GM19463 (cell line): Measurements from ENCODE around the gene CHD9NB.

ENCODE experiments used
- ATAC-seq: cut with Tn5 transposase; IDR thresholded peaks from one replicate; pipeline ENCODE4 v1.9.1; 2021; ENCODE audit warnings: mild to moderate bottlenecking, moderate library complexity; ENCODE audit not compliant: unreplicated experiment

CHD9NB gene

DNA sequence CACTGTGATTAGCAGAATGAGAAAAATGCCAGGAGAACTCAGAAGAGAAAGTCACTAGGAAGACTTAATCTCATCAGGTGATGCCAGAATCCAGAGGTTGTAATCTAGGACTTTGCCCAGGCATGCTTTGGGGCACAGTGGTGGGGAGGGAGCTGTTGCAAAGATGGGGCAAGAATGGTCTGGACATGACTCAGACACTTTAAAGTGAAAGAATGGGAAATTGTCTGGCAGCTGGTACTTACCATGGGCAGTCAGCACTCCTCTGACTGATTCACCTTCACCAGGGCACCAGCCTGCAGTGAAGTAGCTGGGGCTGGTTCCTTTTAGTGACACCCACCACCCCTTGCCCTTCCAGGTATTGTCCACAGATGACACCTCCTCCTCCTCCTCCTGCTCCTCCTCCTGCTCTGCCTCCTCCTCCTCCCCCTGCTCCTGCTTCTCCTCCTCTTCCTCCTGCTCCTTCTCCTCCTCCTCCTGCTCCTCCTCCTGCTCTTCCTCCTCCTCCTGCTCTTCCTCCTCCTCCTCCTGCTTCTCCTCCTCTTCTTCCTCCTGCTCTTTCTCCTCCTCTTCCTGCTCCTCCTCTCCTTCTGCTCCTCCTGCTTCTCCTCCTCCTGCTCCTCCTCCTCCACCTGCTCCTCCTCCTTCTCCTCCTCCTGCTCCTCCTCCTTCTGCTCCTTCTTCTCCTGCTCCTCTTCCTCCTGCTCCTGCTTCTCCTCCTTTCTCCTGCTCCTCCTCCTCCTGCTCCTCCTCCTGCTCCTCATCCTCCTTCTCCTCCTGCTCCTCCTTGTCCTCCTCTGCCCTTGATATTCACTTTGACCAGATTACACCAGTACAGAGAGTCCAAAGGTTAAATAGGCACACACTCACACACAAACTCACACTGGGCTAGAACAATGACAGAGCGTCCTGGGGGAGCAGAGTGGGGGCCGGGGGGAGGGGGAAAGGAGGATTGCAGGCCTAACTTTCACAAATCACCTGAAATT lies at the start of gene CHD9NB:
Gene CHD9NB (minus strand): TSS at position 379 of the 983 bp plus-strand sequence. CDS start 8,739 bp downstream, outside the sequence.
- ATAC-seq, result no peak

DNA sequence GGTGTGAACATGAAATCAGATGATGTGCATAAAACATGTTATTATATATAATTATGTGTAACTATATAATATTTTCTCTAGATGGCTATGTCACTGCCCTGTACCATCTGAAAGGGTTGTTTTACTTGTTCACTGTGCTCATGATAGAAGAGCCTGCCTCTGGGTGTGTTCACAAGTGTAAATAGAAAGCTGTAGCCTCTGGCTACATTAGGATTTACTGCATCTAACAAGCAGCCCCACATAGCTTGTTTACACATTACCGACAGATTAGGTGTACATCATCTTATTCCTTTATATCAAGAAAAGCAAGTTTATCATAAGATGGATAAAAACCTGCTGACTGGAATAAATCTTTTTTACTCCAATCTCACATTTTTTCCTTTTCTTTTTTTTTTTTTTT lies 48.2 kb upstream of the CHD9NB start:
- ATAC-seq, result no peak

DNA sequence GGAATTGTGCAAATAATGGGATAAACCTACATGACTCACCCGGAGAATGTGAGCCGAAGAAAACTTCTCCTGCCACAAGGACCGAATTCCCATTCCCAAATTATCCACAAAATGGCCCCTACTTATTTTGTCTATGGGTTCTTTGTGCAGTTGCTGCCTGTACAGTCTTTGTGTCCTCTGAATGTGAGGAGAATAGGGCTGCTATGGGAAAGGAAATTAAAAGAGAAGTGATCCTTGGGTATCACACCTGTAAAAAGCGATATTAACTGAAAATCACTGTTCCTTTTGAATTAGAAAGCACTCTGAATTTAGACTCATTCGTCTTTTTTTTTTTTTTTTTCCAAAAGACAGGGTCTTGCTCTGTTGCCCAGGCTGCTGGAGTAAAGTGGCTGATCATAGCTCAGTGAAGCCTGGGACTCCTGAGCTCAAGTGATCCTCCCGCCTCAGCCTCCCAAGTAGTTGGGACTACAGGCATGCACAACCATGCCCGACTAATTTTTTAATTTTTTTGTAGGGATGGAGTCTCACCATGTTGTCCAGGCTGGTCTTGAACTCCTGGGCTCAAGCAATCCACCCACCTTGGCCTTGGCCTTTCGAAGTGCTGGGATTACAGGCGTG lies 47.5 kb upstream of the CHD9NB start:
- no peak for ATAC-seq

DNA sequence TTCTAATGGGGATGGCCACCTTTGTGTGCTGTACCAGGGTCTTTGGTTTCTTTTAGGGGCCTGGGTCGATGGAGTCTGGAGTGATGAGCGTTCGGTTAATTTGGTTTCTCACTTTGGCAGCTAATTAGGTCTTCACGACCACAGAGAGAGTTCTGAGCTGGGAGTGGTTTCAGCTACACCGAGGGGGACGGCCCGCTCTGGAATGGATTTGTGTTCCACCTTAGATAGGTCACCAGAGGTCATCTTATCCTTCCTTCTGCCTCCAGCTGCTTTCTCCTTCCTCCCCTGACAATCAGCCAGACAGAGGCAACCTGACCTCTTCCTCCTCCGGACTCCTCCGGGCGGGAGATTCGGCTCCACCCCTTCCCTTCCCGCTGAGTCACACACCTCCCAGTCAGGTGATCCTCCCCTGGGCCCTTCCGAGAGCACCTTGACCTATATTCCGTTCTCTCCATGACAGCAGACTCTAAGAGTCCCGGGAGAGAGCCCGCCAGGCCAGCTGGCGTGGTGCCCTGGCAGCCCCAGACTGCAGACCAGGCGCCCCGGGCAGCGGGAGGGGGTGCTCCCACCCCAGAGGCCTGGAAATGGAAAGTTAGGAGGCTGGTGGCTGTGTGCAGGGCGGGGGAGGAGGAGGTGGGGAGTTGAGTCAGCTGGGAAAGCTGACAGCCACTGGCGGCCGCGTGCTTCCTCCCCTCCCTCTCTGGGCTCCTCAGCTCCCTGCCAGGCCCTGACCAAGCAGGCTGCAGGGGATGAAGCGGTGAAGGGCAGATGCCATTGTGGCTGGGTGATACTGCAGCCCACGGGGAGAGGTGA lies 46.8 kb upstream of the CHD9NB start:
- peak; percentile 54 for ATAC-seq

DNA sequence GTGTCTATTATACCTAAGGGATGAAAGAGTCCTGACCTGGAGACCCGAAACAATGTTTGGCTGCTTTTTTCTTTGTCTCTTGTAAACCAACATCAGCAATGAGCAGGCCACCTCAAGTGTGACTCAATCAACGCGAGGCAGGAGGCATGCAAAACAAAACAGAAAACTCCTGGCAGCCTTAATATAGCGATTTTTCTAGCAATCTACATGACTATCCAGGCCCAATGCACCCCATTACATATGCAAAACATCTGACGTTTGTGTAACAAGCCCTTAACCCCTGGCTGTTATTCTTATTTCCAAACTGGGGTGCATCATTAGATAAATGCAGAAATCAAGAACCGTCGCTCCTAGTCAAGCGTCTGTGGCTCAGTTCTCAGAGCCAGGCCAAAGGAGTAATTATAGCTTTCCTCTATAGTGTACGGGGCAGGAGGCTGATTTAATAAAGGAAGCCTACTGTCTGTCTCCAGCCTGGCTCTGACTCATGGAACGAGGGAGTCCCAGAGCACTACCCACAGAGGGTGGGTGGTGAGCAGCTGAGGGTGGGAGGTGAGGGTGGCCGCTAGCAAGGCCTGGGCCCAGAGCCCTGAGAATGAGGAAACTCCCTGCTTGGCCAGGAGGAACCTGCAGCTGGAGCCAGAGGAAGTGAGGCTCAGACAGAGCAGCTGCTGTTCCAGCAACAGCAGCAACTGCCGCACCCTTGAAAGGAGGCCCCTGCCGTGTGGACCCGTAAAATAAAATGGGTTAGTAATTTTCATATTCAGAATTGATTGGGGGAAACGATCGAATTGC lies 46.0 kb upstream of the CHD9NB start:
- ATAC-seq, result peak; percentile 55

DNA sequence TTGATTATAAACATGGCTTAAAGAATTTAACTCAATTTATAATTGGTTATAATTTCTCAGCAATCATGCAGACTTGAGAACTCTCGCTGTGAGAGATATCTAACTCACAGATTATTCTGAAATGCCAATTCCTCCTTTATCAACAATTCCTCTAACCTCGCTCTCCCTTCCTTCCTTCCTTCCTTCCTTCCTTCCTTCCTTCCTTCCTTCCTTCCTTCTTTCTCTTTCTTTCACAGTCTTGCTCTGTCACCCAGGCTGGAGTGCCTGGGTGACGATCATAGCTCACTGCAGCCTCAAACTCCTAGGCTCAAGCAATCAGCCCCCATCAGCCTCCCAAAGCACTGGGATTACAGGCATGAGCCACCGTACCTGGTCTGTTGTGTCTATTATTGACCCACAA lies 44.5 kb upstream of the CHD9NB start:
- no peak for ATAC-seq

DNA sequence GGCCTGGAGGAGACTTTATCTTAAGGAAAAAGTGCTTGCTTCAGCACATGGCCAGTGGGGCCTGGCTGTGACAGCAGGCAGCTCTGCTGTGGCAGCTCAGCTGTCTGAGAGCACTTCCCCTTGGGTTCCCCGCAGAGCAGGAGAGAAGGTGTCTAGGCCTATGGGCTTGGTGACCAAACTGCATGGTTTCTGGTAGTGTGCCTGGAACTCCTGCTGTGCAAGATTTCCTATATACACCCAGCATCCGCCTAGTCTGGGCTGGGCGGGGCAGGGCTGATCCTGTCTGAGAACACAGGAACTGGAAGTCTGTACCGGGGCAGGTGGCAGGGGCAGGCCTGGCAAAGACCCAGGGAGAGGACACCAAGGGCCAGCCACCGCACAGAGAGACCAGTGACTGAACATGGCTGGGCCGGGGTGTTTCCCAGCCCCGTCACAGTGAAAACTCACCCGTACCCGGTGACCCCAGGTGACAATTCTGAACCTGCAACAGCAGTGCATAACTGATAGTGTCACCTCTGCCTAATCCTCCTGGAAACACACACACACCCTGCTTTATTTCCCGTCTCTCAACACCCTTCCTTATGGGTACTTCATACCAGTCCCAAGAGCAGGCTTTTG lies 41.4 kb upstream of the CHD9NB start:
- peak; percentile 43 for ATAC-seq

DNA sequence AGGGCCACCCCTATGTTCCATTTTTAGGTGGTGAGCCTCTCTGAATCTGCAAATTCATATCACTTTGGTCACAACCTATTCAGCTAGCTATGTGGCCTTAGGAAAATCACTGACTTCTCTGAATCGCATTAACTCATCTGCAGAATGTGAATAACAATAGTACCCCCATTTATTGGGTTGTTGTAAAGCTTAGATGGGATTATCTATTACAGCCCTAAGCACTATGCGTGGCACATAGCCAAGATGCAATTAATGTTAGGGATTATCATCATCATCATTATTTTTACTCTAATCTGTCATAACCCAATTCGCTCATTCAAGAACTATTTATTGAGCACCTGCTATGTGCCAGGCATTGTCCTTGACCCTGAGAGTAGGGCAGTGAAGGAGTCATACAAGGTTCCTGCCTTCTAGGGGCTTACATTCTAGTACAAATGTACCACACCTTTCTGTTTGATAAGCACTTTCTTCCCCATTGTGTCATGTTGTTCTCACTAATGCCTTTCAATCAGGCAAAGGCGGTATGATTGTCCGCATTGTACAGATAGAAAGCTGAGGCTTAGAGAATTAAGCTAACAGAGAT lies 40.6 kb upstream of the CHD9NB start:
- ATAC-seq, result no peak

DNA sequence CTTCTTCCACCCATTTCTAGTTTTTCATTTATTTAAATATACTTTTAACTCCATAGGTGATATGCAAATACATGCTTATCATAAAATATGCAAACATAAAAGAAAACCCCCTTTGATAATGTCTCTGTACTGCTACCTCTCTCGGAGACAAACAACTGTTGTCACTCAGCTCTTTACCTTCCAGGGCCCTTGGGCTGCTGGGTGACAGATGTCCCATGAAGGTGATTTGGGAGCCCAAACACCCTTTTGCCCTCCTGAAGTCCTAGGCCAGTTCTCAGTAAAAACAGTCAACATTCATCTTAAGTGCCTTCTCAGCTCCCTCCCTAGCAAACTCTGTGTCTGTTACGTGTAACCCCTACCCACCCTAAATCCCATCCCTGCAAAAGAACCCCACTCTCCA lies 39.6 kb upstream of the CHD9NB start:
- ATAC-seq, result no peak

DNA sequence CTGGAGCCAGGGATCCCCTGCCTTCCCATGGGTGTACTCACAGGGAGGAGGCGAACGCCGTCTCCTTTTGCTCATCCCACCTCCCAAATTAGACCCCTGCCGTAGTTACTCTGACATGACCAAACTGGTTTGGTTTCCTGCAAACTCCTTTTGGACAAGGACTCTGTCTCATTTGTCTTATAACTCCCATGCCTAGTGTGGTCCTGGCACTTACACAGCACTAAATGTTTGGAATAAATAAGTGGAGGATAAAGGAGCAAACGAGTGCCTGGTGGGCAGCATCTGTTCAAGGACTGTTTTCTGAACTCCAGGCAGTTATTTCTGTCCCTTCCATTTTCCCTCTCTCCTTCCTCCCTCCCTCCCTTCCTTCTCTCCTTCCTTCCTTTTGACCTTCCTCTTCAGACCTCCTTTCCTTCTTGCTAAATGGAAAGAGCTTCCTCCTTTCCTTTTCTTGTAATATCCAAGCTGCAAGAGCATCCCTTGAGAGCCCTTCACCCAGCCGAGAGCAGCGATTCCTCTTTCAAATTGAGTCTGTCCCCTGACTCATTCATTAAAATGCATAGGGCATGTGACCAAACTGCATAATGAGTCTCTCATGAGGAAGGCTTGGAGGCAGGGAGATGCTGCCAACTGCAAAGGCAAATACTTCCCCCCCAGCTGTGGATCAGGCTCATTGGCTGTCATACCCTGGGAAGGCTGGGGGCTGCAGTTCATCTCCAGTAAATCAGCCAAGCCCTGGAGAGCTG lies 38.9 kb upstream of the CHD9NB start:
- ATAC-seq, result peak; percentile 52

DNA sequence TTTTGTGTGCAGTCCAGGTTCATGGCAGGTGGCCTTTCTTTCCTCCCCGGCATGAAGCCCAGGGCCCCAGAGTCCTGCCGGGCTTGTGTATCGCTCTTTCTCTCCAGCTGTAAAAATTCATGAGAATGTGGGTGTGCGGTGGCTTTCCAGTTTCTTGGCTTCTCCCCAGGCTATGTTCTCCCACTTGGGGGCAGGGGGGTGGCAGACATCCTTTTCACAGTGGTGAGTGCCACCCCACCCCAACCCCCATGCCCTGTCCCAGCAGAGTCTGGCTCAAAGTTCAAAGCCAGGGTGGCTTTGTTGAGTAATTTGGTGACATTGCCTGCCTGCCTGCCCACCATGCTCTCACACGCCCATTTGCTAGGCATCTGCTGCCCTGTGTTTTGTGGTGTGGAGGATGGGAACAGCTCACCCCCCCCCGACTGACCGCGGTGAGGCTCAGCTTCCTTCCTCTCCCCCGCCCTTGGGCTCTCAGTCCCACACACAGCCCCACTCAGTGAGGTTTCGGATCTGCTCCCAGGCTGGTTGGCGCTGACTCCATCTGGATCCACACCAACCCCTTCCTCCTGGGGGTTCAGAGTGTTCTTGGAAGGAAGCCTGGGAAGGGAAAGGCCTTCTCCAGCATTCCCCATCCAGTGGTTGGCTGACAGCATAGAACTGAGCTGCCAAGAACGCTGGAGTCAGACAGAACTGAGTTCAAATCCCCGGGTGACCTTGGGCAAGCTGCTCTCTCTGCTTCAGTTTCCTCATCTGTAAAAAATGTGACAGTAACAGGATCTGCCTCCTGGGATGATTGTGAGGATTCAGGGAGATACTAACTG lies 38.1 kb upstream of the CHD9NB start:
- peak; percentile 38 for ATAC-seq

DNA sequence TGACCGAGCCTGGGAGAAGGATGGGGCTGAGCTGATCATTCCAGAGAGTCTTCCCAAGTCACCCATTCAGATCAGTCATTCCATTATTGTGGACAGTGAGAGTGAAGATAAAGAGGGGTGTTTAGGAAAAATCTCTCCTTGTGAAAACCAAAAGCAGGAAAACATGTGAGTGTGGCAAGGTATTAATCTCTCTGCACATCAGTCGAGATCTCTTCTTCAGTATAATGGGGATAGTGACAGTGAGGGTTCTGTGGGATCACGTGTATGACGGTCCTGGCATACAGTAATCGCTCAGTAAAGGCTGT lies 37.5 kb upstream of the CHD9NB start:
- ATAC-seq, result no peak

DNA sequence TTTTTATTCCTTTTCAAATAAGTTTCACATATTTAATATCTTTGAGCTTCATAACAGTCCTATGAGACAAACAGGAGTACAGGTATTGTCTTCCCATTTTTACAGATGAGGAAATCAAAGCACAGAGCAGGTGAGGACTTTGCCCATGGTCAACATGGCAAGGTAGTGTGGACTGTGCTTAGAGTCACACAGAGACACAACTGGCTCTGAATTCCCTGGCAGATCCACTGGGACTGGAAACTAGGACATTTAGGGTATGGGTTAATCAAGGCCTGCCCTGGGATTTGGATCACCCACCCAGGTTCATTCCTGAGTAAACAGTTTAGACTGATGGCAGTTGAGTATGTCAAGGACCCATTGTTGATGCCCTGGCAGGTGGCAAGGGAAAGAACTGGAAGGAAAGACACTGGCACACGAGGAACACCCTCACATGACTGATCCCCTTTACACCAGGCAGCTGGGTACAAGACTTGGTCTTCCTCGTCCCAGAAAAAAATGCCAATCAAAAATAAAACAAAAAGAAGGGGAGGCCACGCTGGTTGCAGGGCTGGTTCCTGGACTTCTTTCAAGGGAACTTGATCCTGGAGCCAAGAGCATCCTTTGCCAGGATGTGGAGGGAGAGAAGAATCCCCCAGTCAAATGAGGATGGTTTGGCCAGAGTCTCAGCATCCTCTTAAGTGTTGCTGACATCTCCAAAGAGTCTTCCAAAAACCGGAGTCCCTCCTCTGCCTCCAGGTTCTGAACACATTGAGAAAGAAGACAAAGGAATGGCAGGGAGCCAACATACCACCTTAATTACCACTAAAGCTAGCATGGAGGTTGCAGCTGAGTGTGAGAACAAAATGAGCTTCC lies 37.0 kb upstream of the CHD9NB start:
- no peak for ATAC-seq

DNA sequence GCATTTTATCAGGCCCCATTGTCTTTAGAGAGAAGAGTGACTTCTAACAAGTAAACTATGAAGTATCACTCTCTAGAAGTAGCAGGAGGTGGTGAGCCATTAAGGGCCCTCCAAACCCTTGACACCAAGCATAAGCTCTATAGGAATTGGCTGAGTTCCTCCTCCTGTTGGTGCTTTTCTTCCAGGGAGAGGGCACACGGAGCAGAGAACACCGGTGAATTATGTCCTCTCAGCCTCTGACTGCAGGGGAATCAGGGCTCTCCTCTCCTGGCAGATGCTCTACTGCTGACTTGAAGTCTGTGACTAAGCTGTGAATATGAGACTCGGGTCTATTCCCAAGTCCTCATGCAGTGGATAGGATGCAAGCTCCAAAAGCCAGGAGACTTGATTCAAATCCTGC lies 34.4 kb upstream of the CHD9NB start:
- ATAC-seq, result no peak

DNA sequence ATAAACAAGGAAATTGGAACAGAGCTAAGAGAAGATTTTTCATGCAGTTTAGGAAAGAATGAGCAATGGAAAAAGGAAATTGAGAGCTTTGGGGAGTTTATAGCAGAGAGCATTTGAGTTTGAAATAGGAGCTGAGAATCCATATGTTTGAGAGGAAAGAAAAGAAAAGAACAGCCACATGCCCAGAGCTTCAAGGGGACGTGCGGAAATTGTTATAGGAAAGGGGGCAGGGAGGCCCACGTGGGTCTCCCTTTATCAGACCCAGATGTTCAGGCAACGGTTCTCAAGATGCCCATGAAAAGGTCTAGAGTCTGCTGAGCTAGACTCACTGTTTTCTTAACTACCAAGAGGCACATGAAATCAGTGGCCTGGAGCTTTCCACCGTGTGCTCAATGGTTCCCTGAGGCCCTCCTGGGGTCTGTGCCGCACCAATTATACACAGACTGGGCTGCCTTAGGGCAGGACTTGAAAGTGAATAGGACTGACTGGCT lies 33.3 kb upstream of the CHD9NB start:
- ATAC-seq, result no peak

DNA sequence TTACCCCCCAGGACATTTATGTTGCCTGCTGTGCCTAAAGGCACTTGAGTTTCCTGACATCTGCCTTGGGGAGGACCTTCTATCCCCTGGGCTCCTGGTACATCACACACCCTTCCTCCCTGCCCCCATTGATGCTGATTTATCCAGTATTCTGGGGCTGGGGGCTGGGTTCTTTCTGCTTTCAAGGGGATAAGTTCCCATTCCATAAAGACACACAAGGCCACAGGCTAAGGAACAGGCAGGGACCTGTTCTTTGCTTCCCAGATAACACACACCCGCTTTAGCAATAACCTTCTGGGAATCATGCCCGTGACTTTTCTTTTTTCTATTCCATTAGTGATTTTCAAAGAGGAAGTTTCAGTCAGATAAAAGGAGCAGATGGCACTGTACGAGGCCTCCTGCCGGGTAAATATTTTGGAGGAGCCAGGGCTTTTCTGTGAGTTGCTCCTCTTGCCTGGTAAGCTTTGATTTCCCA lies 32.7 kb upstream of the CHD9NB start:
- ATAC-seq, result no peak

DNA sequence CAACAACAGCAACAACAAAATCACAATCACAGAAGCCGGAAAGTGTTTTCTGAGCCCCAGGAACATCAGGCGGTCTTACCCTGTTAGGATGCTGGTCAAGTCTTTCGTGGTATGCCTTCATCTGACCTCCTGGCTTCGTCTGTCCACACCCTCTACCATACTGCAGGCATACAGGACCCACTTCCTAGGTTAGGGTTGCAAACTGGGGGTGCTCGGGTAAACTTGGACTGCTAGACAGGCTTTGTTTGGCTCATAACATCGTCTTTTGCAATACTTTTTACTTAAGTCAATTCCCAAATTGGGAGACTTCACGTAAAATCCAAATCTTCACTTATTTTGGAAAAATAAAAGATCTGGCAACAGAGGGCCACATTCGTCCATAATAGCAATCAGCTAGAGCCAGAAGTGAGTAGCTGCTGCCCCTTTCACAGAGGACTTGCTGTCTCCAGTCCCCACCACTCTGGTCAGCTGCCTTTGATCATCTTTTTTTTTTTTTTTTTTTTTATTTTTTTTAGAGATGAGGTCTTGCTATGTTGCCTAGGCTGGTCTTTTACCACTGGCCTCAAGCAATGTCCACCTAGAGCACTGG lies 32.1 kb upstream of the CHD9NB start:
- no peak for ATAC-seq
